Measurements from ENCODE around the gene MAPK14.

DNA sequence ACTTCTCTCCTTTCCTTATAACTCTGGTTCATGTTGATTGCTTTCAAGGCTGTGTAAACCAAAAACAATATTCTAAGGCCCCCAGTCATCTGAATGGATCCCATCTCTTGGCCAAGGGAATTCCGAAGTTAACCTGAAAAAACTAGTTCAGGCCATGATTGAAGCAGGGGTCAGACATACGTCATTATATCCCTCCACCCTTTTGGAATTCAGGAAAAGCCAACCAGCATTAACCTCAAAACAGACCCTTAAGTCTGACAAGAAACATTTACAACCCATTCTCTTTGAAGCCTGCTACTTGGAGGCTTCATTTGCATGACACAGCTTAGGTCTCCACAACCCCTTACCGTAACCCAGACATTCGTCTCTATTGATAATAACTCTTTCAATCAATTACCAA, 42.9 kb upstream of the MAPK14 start:
- no peak for TF ChIP-seq POLR2A (IDR thresholded peaks at IDR 0.05; ENCODE audit: low read depth, low read length)
- TF ChIP-seq, protein P1, sequence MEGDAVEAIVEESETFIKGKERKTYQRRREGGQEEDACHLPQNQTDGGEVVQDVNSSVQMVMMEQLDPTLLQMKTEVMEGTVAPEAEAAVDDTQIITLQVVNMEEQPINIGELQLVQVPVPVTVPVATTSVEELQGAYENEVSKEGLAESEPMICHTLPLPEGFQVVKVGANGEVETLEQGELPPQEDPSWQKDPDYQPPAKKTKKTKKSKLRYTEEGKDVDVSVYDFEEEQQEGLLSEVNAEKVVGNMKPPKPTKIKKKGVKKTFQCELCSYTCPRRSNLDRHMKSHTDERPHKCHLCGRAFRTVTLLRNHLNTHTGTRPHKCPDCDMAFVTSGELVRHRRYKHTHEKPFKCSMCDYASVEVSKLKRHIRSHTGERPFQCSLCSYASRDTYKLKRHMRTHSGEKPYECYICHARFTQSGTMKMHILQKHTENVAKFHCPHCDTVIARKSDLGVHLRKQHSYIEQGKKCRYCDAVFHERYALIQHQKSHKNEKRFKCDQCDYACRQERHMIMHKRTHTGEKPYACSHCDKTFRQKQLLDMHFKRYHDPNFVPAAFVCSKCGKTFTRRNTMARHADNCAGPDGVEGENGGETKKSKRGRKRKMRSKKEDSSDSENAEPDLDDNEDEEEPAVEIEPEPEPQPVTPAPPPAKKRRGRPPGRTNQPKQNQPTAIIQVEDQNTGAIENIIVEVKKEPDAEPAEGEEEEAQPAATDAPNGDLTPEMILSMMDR (conservative IDR thresholded peaks at IDR 0.05; ENCODE audit: low read depth, low read length) = no peak
- TF ChIP-seq RAD21 (IDR thresholded peaks at IDR 0.05; ENCODE audit: low read length) = no peak
- TF ChIP-seq BHLHE40 (IDR thresholded peaks at IDR 0.05; ENCODE audit: low read depth, low read length) = no peak
- no peak for TF ChIP-seq RCOR1 (IDR thresholded peaks at IDR 0.05; ENCODE audit: insufficient replicate concordance, low read length)
- TF ChIP-seq MAZ (IDR thresholded peaks at IDR 0.05; ENCODE audit: borderline replicate concordance, low read depth, low read length) = no peak
- TF ChIP-seq FOS (IDR thresholded peaks at IDR 0.05; ENCODE audit: low read depth, low read length) = no peak
- no peak for TF ChIP-seq CEBPB (IDR thresholded peaks at IDR 0.05; ENCODE audit: low read depth, low read length)
- TF ChIP-seq SMC3 (IDR thresholded peaks at IDR 0.05; ENCODE audit: low read depth, low read length) = no peak
- no peak for TF ChIP-seq MXI1 (IDR thresholded peaks at IDR 0.05; ENCODE audit: borderline replicate concordance, low read depth, low read length)
- no peak for TF ChIP-seq CHD1 (IDR thresholded peaks at IDR 0.05; ENCODE audit: low read depth, low read length)
